Lower leg skin (tissue), 4 donors: ENCODE results near the gene SFXN4. TPM values are rescaled to one million over a fixed set of nuclear protein-coding genes. Genes with fewer than 3 reads are reported as not detected.

Source experiments
- DNase-seq, 2 donors: peaks; one replicate each; pipeline ENCODE4 v3.0.0-alpha.2; 2019; ENCODE audit warnings: low spot score in 2 of 2
- H3K4me3 ChIP-seq: fragments of 200-600 bp; sonication (generic); 2 replicates; pipeline ENCODE4 v1.5.1; 2017; ENCODE audit warnings: mild to moderate bottlenecking, low read depth; ENCODE audit not compliant: poor library complexity, severe bottlenecking
- CTCF ChIP-seq, 3 donors: fragments of 450-650 bp; IDR thresholded peaks; one replicate each; pipeline ENCODE4 v1.5.1; 2016; ENCODE audit warnings: antibody characterized with exemption in 3 of 3, mild to moderate bottlenecking in 3 of 3, moderate library complexity in 2 of 3
- POLR2A ChIP-seq, 2 donors: fragments of 450-650 bp; IDR thresholded peaks; one replicate each; pipeline ENCODE4 v1.6.1; 2016 to 2017; ENCODE audit warnings: antibody characterized with exemption in 2 of 2, mild to moderate bottlenecking in 1 of 2, moderate library complexity in 1 of 2
- WGBS, 2 donors: methylation state at CpG; one replicate each; pipeline ENCODE4 v1.1.5; 2018; 5-methylcytosine and 5-hydroxymethylcytosine counted together
- intact Hi-C: fragments of 100-400 bp; cut with DNase I; formaldehyde crosslinking; loops from one replicate; pipeline ENCODE4 v1.15.0; 2023; ENCODE audit warnings: low total_unique reads
- total RNA-seq, 4 donors: library from RNA; depleted of rRNA; stranded (reverse); fragments of >200 nt; gene quantifications; one replicate each; pipeline ENCODE4 v1.1.0, GENCODE V29; 2016

The SFXN4 gene
- total RNA-seq, 4 donors from 2014 or later = 9.1 to 22.7 (median 16.0) TPM

GRCh38 chr10:119136084-119136483 lies 29.4 kb downstream of the SFXN4 start:
- peak in 1 of 2 donors; percentile 48 for DNase-seq
- TF ChIP-seq CTCF (IDR thresholded peaks at IDR 0.05) (no peak), POLR2A (IDR thresholded peaks at IDR 0.05) (no peak)
- 87 to 89% methylated on average over 7 of the region's 7 CpGs for WGBS, 2 donors
- intact Hi-C loops = no loop called here
- no peak overlapping the region for H3K4me3 ChIP-seq

DNA sequence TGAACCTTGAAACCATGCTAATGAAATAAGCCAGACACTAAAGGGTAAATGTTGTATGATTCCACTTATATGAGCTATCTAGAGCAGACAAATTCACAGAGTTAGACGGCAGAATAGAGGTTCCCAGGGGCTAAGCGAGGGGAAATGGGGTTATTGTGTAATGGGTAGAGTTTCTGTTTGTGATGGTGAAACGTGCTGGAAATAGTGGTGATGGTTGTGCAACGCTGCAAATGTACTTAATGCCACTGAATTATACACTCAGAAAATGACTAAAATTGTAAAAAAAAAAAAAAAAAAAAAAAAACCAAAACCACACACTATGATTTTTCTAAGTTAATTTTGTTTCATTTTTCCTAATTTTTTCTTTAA lies 30.0 kb downstream of the SFXN4 start:
- DNase-seq = peak; percentile 25 to 78
- H3K4me3 ChIP-seq = no peak overlapping the region
- TF ChIP-seq CTCF (IDR thresholded peaks at IDR 0.05) = no peak
- TF ChIP-seq POLR2A (IDR thresholded peaks at IDR 0.05) = no peak
- intact Hi-C loops = no loop called here
- 57 to 72% methylated on average over 4 of the region's 4 CpGs for WGBS, 2 donors

DNA sequence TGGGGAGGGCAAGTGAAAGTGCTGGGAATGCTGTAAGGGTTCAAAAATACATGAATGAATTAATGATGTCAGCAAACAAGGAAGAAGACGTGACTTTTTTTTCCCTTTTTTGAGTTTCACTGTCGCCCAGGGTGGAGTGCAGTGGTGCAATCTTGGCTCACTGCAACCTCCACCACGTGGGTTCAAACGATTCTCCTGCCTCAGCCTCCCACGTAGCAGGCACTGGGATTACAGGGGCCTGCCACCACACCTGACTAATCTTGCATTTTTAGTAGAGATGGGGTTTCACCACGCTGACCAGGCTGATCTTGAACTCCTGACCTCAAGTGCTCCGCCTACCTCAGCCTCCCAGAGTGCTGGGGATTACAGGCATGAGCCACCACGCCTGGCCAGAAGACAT lies 31.6 kb downstream of the SFXN4 start:
- no peak for TF ChIP-seq CTCF (IDR thresholded peaks at IDR 0.05)
- no peak for TF ChIP-seq POLR2A (IDR thresholded peaks at IDR 0.05)
- peak in 1 of 2 donors; percentile 65 for DNase-seq
- intact Hi-C loops = no loop called here
- H3K4me3 ChIP-seq = no peak overlapping the region
- WGBS, 2 donors = 87 to 93% methylated on average over 8 of the region's 8 CpGs

GRCh38 chr10:119132521-119133345 lies 32.8 kb downstream of the SFXN4 start:
- WGBS, 2 donors = 87% methylated on average over 14 of the region's 14 CpGs
- H3K4me3 ChIP-seq = no peak overlapping the region
- intact Hi-C loops = no loop called here

DNA sequence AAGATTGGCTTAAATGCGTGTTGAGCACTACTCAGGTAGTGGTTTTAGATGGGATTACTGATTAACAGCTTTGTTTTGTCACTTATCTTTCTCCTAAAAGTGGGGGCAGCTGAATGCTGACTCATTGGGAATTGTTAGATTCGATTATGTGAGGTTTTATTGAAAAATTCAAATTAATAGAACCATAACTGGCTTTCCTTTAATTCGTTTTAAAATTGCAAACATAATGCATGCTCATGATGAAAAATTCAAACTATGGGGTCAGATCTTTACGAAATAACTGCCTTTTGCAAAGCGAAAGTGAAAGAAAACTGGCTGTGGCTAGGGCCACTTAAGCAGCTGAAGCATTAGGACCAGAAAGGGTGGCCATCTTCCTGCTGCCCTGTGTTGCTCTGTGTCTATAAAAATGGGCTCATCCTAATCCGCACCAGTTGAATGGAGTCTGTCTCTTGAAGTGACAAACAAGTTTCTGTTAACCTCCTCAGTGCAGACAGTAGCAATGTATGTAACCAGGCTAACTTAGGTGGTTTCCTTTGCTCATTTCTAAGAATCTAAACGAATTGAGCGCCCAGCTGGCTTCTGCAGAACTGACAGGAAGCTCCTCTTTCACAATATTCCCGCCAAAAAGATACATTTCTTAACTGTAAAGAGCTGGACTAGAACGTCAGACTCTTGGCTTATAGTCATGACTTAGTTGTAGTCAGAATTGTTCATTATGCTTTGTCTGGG lies 33.8 kb downstream of the SFXN4 start:
- WGBS, 2 donors = 70 to 73% methylated on average over 10 of the region's 10 CpGs
- intact Hi-C loops = no loop called here
- DNase-seq = peak in 1 of 2 donors; percentile 36

More at GRCh38 chr10:119132521-119133345, 32.8 kb downstream of the SFXN4 start:
- peak in 1 of 2 donors; percentile 60 for DNase-seq
- no peak for TF ChIP-seq CTCF (IDR thresholded peaks at IDR 0.05)
- no peak for TF ChIP-seq POLR2A (IDR thresholded peaks at IDR 0.05)

More for the DNA sequence above, 33.8 kb downstream of the SFXN4 start:
- TF ChIP-seq POLR2A (IDR thresholded peaks at IDR 0.05) = no peak
- no peak for TF ChIP-seq CTCF (IDR thresholded peaks at IDR 0.05)
- H3K4me3 ChIP-seq = no peak overlapping the region
